ENCODE results near the gene LGI4. TPM values are rescaled to one million over a fixed set of nuclear protein-coding genes. Genes with fewer than 3 reads are reported as not detected.
"Not testable (repeated sequence)": the region's sequence is repeated elsewhere in the genome, so short reads cannot be mapped to it uniquely, and the experiment has no call there.

The LGI4 gene
- polyA plus RNA-seq, 3 donors, result 3.7 to 34.8 (median 20.6) TPM

DNA sequence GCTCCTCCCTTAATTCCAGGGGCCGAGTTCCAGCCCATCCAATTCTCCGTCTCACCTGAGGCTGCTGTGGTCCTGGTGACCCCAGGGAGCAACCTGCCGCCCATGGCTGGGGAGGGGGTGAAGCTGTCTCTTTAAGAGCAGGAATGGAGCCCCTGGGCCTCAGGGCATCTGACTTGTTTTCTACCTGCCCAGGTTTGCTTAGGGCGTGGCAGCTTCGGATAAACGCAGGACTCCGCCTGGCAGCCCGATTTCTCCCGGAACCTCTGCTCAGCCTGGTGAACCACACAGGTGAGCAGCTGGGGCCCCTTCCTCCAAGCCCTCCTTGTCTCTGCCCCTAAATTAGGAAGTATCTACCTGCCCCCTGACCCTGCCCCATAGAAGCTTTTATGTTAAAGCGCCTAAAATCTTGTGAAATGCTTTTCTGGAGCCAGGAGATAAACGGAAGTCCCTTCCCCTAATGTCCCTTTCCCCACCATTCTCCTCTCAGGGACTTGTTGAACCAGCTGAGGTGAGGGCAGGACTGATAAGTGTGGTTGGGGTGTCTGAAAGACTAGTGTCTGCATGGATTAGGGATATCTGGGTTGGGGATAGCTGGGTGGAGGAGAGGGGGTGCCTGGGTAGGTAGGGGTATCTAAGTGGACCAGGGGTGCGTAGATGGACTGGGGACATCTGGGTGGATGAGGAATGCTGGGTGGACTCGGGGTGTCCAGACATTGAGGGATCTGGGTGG lies 18.6 kb downstream of the LGI4 start:
- no peak overlapping the region for H3K27ac ChIP-seq (ENCODE audit: low read depth, low read length)
- 47 to 86% (median 84%) methylated on average over 13 of the region's 13 CpGs for WGBS, 3 donors

GRCh38 chr19:35115177-35115951 lies 19.5 kb downstream of the LGI4 start, which contains the start of gene FXYD3:
Gene FXYD3 (plus strand): TSS chr19:35115823. CDS start chr19:35119377, 3,554 bp downstream.
- no peak within 1 kb of the TSS for H3K27ac ChIP-seq (ENCODE audit: low read depth, low read length)
- 32 to 73% (median 62%) methylated on average over 14 of the region's 14 CpGs for WGBS, 3 donors

DNA sequence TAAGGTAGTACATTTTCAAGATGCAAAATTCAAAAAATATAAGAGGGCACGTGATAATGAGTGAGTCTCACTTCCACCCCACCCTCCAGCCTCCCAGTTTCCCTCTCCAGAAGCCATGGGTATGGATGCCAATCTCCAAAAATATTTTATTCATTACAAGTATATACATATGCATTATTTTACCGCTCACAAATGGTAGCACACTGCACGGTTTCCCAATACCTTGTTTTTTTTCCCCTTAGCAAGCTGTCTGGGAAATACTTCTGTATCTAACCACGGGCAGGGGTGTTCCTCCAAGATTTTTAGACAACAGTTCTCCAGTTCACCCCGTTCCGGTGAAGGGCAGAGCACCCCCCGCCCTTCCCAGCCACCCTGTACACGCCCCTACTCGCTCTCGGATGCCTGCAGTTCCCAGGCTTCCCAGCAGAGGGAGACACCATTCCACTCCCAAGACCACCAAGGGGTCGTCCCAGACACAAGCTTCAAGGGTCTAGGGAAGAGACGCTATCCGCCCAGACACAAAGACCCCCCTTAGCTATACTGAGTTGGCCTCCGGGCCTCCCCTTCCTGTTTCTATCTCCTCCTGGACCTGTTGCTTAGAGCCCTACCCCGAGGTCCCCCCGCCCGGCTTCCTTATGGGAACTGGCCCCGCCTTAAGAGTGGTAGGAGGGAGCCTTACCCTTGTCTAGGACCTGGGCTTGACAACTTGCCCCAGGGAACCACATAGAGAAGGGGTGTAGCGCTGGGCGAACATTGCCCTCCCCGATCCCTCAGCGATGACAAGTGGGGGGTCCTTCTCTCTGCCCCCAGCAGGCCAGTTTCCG lies 20.3 kb downstream of the LGI4 start:
- WGBS, 3 donors, result 8 to 10% (median 9%) methylated on average over 23 of the region's 23 CpGs
- no peak overlapping the region for H3K27ac ChIP-seq (ENCODE audit: low read depth, low read length)

GRCh38 chr19:35112995-35113688 lies 21.7 kb downstream of the LGI4 start:
- no peak overlapping the region for H3K27ac ChIP-seq (ENCODE audit: low read depth, low read length)
- WGBS, 3 donors, result 86% methylated on average over 15 of the region's 15 CpGs

DNA sequence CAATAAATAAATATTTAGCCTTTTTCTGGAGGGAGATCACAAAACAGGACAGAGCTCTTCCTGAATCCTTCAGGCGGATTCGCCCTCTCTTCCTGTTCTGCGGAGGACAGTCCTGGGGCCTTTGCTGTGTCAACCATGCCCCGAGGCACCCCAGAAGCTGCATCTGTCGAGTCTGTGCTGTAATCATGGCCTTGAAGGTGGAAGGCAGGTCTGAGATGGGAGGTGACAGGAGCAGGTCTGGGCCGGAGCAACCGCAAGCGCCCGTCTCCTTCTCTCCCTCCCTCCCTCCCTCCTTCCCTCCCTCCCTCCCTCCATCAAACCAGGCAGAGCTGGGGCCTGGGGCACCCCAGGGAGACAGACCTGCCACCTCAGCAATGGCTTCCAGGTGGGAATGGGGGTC lies 23.9 kb downstream of the LGI4 start:
- 66 to 70% (median 68%) methylated on average over 9 of the region's 9 CpGs for WGBS, 3 donors
- H3K27ac ChIP-seq (ENCODE audit: low read depth, low read length), result no peak overlapping the region

GRCh38 chr19:35109395-35110112 lies 25.3 kb downstream of the LGI4 start:
- 69 to 84% (median 73%) methylated on average over 22 of the region's 22 CpGs for WGBS, 3 donors
- H3K27ac ChIP-seq (ENCODE audit: low read depth, low read length), result no peak overlapping the region

DNA sequence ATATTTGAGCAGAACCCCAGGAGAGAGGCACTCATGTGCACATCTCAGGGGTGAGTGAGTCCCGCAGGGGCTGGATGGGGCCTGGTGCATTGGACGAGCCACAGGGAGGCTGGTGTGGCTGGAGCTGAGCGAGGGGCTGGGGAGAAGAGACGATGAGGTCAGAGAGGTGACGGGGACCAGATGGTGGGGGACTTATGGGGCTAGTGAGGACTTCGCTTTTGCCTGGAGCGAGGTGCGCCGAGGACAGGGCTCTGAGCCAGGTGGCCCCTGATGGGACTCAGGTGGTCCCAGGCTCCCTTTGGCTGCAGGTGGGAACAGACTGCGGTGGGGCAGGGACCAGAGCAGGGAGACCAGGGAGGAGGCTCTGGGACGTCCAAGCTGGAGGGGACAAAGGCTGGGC lies 26.1 kb downstream of the LGI4 start:
- H3K27ac ChIP-seq (ENCODE audit: low read depth, low read length), result no peak overlapping the region
- WGBS, 3 donors, result 85 to 95% (median 89%) methylated on average over 11 of the region's 11 CpGs

- 25 to 37% (median 27%) methylated on average over 5 of the region's 5 CpGs for WGBS, 3 donors
- no peak overlapping the region for H3K27ac ChIP-seq (ENCODE audit: low read depth, low read length)
These were observed 27.3 kb downstream of the LGI4 start for GRCh38 chr19:35107545-35107944.

DNA sequence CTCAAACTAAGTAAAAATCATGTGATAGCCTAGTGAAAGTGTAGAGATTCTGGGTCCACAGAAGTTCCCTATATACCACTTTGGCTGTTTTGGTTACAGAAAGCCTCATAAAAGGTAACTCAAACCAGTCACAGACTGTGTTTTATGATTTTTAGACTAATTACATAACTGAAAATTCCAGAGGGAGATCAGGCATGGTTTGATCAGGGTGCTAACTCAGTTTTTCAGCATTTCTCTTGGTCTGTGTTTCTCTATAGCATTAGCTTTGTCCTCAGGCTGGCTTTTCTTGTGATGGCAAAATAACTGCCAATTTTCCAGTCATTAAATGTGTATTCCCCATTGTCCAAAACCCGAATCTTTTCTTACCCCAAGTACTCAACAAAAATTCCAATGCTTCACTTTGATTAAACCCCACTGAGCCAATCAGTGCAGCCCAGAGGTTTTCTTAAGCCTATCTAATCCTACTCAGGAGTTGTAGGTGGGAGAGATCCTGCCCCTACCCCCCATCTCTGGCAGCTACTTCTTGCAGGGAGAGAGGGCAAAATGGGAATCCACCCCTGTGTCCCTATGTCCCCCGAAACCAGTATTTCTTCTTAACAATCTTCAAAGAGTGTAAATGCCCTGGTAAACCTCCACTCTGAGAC lies 27.8 kb downstream of the LGI4 start:
- WGBS, 3 donors, result 47 to 97% (median 49%) methylated on average over 1 to 2 of the region's 2 CpGs
- no peak overlapping the region for H3K27ac ChIP-seq (ENCODE audit: low read depth, low read length)

- no peak overlapping the region for H3K27ac ChIP-seq (ENCODE audit: low read depth, low read length)
- WGBS, 3 donors, result 87 to 96% (median 93%) methylated on average over 9 of the region's 9 CpGs
These were observed 28.6 kb downstream of the LGI4 start for GRCh38 chr19:35106291-35106583.

DNA sequence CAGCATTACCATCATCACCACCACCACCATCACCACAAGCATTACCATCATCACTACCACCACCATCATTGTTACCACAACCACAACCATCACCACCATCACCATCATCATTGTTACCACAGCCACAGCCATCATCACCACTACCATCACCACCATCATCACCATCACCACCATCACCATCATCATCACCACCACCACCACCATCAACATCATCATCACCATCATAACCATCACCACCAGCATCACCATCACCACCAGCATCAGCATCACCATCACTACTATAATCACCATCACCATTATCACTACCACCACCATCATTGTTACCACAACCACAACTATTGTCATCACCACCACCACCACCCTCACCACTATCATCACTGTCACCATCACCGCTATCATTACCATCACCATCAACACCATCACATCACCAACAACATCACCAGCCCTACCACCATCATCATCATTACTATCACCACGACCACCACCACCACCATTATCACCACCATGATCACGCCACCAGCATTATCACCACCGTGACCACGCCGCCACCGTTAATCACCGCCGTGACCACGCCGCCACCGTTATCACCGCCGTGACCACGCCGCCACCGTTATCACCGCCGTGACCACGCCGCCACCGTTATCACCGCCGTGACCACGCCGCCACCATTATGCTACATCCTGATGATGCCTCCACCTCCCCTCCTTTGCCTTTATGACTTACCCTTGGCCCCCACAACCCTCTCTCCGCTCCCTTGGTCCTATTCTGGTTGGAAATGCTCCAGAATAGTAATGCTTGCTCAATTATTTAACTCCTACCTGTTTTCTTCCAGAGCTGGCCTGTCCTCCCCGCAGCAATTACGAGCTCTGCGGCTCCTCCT lies 29.2 kb downstream of the LGI4 start:
- H3K27ac ChIP-seq (ENCODE audit: low read depth, low read length), result no peak overlapping the region
- 82 to 88% (median 85%) methylated on average over 30 of the region's 30 CpGs for WGBS, 3 donors

GRCh38 chr19:35105047-35105410 lies 29.8 kb downstream of the LGI4 start:
- 94 to 100% (median 96%) methylated on average over 6 of the region's 6 CpGs for WGBS, 3 donors
- no peak overlapping the region for H3K27ac ChIP-seq (ENCODE audit: low read depth, low read length)

DNA sequence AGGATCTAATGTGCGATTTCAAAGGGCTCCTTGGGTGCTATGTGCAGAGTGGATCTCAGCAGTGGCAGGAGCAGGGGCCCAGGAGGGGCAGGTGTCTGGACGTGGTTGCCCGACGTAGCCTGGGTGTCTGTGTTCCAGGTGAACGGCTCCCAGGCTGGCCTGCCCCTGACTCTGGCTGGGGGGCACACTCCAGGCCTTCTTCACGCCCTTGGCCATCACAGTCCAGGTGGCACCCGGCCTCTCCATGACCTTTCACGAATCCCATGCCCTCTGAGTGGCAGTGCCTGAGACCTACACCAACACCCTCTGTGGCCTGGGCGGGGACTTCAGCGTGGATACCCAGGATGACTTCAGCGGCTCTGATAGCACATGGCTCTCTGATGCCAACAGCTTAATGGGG lies 30.5 kb downstream of the LGI4 start:
- H3K27ac ChIP-seq (ENCODE audit: low read depth, low read length), result no peak overlapping the region
- WGBS, 3 donors, result 90 to 94% (median 93%) methylated on average over 5 to 11 of the region's 11 CpGs

DNA sequence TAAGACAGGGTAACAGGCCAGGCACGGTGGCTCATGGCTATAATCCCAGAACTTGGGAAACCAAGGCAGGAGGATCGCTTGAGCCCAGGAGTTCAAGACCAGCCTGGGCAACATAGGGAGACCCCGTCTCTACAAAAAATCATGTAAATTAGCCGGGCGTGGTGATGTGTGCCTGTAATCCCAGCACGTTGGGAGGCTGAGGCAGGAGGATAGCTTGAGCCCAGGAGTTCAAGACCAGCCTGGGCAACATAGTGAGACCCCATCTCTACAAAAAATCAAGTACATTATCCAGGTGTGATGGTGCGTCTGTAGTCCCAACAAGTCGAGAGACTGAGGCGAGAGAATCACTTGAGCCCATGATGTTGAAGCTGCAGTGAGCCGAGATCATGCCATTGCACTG lies 31.2 kb downstream of the LGI4 start:
- H3K27ac ChIP-seq (ENCODE audit: low read depth, low read length), result not testable (repeated sequence)
- WGBS, 3 donors, result 75 to 81% (median 76%) methylated on average over 10 of the region's 10 CpGs

DNA sequence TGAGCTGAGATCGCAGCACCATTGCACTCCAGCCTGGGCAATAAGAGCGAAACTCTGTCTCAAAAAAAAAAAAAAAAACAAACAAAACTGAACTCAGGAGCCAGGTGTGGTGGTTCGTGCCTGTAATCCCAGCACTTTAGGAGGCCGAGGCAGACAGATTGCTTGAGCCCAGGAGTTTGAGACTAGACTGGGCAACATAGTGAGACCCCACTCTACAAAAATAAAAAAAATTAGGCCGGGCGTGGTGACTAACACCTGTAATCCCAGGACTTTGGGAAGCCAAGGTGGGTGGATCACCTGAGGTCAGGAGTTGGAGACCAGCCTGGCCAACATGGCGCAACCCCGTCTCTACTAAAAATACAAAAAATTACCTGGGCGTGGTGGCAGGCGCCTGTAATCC lies 32.9 kb downstream of the LGI4 start:
- WGBS, 3 donors, result 91 to 97% (median 95%) methylated on average over 10 of the region's 10 CpGs
- H3K27ac ChIP-seq (ENCODE audit: low read depth, low read length), result not testable (repeated sequence)

- 78 to 85% (median 79%) methylated on average over 16 of the region's 16 CpGs for whole genome bisulfite sequencing, 3 donors
- H3K27ac ChIP-seq (ENCODE audit: low read depth, low read length), result no peak overlapping the region
These were observed 34.0 kb downstream of the LGI4 start for GRCh38 chr19:35100588-35101533.

All from adipose tissue (tissue), 3 donors.